Measurements from ENCODE around the gene EIF2B5. TPM values are rescaled to one million over a fixed set of nuclear protein-coding genes. Genes with fewer than 3 reads are reported as not detected.

Gene EIF2B5
- total RNA-seq, 2 experiments from 2014 or later = 41.1 to 56.7 TPM

GRCh38 chr3:184129012-184129411 lies 6.1 kb upstream of the EIF2B5 start:
- peak; percentile 78 for TF ChIP-seq CTCF (conservative IDR thresholded peaks at IDR 0.05; ENCODE audit: low read length)
- TF ChIP-seq EZH2phosphoT487 (IDR thresholded peaks at IDR 0.05; ENCODE audit: borderline replicate concordance, low read depth, low read length) = no peak

GRCh38 chr3:184132945-184133344 lies 2.2 kb upstream of the EIF2B5 start:
- intact Hi-C loops (cut with micrococcal nuclease; ENCODE audit: unreplicated experiment) = no loop called here
- Histone ChIP-seq H3K4me3 (ENCODE audit: low read depth, low read length, poor library complexity, severe bottlenecking) (no peak overlapping the region), H3K4me2 (ENCODE audit: low read length) (peak overlapping the region; percentile 97), H3K9me2 (ENCODE audit: insufficient read depth, low read length) (no peaks in the 10 kb centered on the region), H3K4me1 (ENCODE audit: insufficient read depth, low read length, poor library complexity, severe bottlenecking) (peaks cover 20% of the 10 kb centered on the region), H3K79me2 (ENCODE audit: insufficient read depth, low read depth, low read length) (peaks cover 36% of the 10 kb centered on the region), H2AFZ (ENCODE audit: low read length) (no peak overlapping the region), H3K27ac (ENCODE audit: low read depth, low read length, poor library complexity, severe bottlenecking) (no peak overlapping the region), H3K9me3 (ENCODE audit: low read length) (no peaks in the 10 kb centered on the region), H3K36me3 (ENCODE audit: insufficient read depth, low read length) (peaks cover 10% of the 10 kb centered on the region), H4K20me1 (ENCODE audit: insufficient read depth, low read length) (no peaks in the 10 kb centered on the region)
- BruUV-seq (replicated peaks) = no TSS peak
- TF ChIP-seq CTCF (conservative IDR thresholded peaks at IDR 0.05; ENCODE audit: low read length) = no peak
- no peak for TF ChIP-seq EZH2phosphoT487 (IDR thresholded peaks at IDR 0.05; ENCODE audit: borderline replicate concordance, low read depth, low read length)
- ChIA-PET CTCF (ENCODE audit: unreplicated experiment) (no interaction called here), POLR2A (interaction anchor here (0.5 to 1.2 kb wide), 3 partner anchors 90 to 184 kb away, joined by 3 to 4 read pairs (median 3); no protein-coding TSS in a partner anchor)
- DNase-seq (ENCODE audit: low spot score) = no peak

More at GRCh38 chr3:184129012-184129411, 6.1 kb upstream of the EIF2B5 start:
- intact Hi-C loops (cut with micrococcal nuclease; ENCODE audit: unreplicated experiment) = no loop called here
- H3K36me3 ChIP-seq (ENCODE audit: insufficient read depth, low read length) = no peaks in the 10 kb centered on the region
- CTCF ChIA-PET (ENCODE audit: unreplicated experiment) = no interaction called here
- no peaks in the 10 kb centered on the region for H4K20me1 ChIP-seq (ENCODE audit: insufficient read depth, low read length)
- no peak overlapping the region for H3K27ac ChIP-seq (ENCODE audit: low read depth, low read length, poor library complexity, severe bottlenecking)
- peak; percentile 49 for DNase-seq (ENCODE audit: low spot score)
- no peak overlapping the region for H3K4me2 ChIP-seq (ENCODE audit: low read length)
- no peaks in the 10 kb centered on the region for H3K9me2 ChIP-seq (ENCODE audit: insufficient read depth, low read length)
- no peaks in the 10 kb centered on the region for H3K9me3 ChIP-seq (ENCODE audit: low read length)
- peaks cover 7% of the 10 kb centered on the region for H3K4me1 ChIP-seq (ENCODE audit: insufficient read depth, low read length, poor library complexity, severe bottlenecking)
- BruUV-seq (replicated peaks) = no TSS peak
- POLR2A ChIA-PET = no interaction called here
- no peak overlapping the region for H2AFZ ChIP-seq (ENCODE audit: low read length)
- H3K4me3 ChIP-seq (ENCODE audit: low read depth, low read length, poor library complexity, severe bottlenecking) = no peak overlapping the region
- no peaks in the 10 kb centered on the region for H3K79me2 ChIP-seq (ENCODE audit: insufficient read depth, low read depth, low read length)

All from OCI-LY7 (cell line).